ENCODE data around the gene ELL.

GRCh38 chr19:18518639-18519038 is 3.2 kb downstream of the ELL start:
- no peak for TF ChIP-seq POLR2A (IDR thresholded peaks at IDR 0.05)
- TF ChIP-seq, protein P1, sequence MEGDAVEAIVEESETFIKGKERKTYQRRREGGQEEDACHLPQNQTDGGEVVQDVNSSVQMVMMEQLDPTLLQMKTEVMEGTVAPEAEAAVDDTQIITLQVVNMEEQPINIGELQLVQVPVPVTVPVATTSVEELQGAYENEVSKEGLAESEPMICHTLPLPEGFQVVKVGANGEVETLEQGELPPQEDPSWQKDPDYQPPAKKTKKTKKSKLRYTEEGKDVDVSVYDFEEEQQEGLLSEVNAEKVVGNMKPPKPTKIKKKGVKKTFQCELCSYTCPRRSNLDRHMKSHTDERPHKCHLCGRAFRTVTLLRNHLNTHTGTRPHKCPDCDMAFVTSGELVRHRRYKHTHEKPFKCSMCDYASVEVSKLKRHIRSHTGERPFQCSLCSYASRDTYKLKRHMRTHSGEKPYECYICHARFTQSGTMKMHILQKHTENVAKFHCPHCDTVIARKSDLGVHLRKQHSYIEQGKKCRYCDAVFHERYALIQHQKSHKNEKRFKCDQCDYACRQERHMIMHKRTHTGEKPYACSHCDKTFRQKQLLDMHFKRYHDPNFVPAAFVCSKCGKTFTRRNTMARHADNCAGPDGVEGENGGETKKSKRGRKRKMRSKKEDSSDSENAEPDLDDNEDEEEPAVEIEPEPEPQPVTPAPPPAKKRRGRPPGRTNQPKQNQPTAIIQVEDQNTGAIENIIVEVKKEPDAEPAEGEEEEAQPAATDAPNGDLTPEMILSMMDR (IDR thresholded peaks at IDR 0.05) = no peak
- TF ChIP-seq POLR2AphosphoS5 (IDR thresholded peaks at IDR 0.05) = no peak
